Smooth muscle cell (in vitro differentiated cells): Measurements from ENCODE around the gene MOCS1. TPM values are rescaled to one million over a fixed set of nuclear protein-coding genes. Genes with fewer than 3 reads are reported as not detected.

Experiments used
- DNase-seq: peaks from one replicate; lab custom pipeline; 2025; ENCODE audit not compliant: unreplicated experiment; lab: John Stamatoyannopoulos, UW
- H2AFZ ChIP-seq: fragments of 200-600 bp; sonication (generic); 2 replicates; pipeline ENCODE4 v1.6.0; 2016; ENCODE audit warnings: antibody characterized with exemption, low read depth, mild to moderate bottlenecking
- H3F3A ChIP-seq: fragments of 200-600 bp; sonication (generic); 2 replicates; pipeline ENCODE4 v1.6.0; 2017; ENCODE audit warnings: antibody characterized with exemption, low read depth
- H3K27ac ChIP-seq: fragments of 200-600 bp; sonication (generic); 2 replicates; pipeline ENCODE4 v1.5.1; 2016; ENCODE audit warnings: low read depth, mild to moderate bottlenecking
- H3K27me3 ChIP-seq: fragments of 200-600 bp; sonication (generic); 2 replicates; pipeline ENCODE4 v1.6.1; 2016; ENCODE audit warnings: low read depth, mild to moderate bottlenecking
- H3K36me3 ChIP-seq: fragments of 200-600 bp; sonication (generic); 2 replicates; pipeline ENCODE4 v1.5.1; 2016; ENCODE audit warnings: low read depth
- H3K4me1 ChIP-seq: fragments of 200-600 bp; sonication (generic); 2 replicates; pipeline ENCODE4 v1.5.1; 2016; ENCODE audit warnings: low read depth
- H3K4me2 ChIP-seq: fragments of 200-600 bp; sonication (generic); 2 replicates; pipeline ENCODE4 v1.6.0; 2016; ENCODE audit warnings: mild to moderate bottlenecking
- H3K4me3 ChIP-seq: fragments of 200-600 bp; sonication (generic); 2 replicates; pipeline ENCODE4 v1.5.1; 2016; ENCODE audit warnings: mild to moderate bottlenecking
- H3K79me2 ChIP-seq: fragments of 200-600 bp; sonication (generic); 2 replicates; pipeline ENCODE4 v1.6.0; 2016; ENCODE audit warnings: low read depth, mild to moderate bottlenecking
- H3K9ac ChIP-seq: fragments of 200-600 bp; sonication (generic); 2 replicates; pipeline ENCODE4 v1.6.0; 2016; ENCODE audit warnings: low read depth
- H3K9me3 ChIP-seq: fragments of 200-600 bp; sonication (generic); replicated peaks from 2 replicates; pipeline ENCODE4 v1.5.1; 2016; ENCODE audit warnings: low read depth
- H4K20me1 ChIP-seq: fragments of 200-600 bp; sonication (generic); 2 replicates; pipeline ENCODE4 v1.6.0; 2016; ENCODE audit warnings: low read depth
- WGBS: methylation state at CpG from one replicate; pipeline ENCODE4 v1.1.7; 2016; ENCODE audit warnings: low lambda C conversion rate; 5-methylcytosine and 5-hydroxymethylcytosine counted together
- polyA plus RNA-seq: library from polyadenylated mRNA; unstranded; fragments of >200 nt; fragmentation: Nextera tagmentation; extraction: Ambion mirVana; gene quantifications from 2 replicates; pipeline ENCODE4 v1.2.1, GENCODE V29; 2016
- total RNA-seq: library from RNA; depleted of rRNA; stranded (reverse); fragments of >200 nt; gene quantifications from 2 replicates; pipeline ENCODE4 v1.2.3, GENCODE V29; 2014
- TF ChIP-seq, protein P1 (sequence below): fragments of 200-600 bp; sonication (generic); IDR thresholded peaks from 2 replicates; pipeline ENCODE4 v1.5.1; 2017; ENCODE audit warnings: borderline replicate concordance, mild to moderate bottlenecking, antibody characterized with exemption; ENCODE audit not compliant: insufficient read depth, poor library complexity, severe bottlenecking

The MOCS1 gene
- total and polyA plus RNA-seq, 2 experiments from 2014 or later = 7.7 to 12.1 TPM

DNA sequence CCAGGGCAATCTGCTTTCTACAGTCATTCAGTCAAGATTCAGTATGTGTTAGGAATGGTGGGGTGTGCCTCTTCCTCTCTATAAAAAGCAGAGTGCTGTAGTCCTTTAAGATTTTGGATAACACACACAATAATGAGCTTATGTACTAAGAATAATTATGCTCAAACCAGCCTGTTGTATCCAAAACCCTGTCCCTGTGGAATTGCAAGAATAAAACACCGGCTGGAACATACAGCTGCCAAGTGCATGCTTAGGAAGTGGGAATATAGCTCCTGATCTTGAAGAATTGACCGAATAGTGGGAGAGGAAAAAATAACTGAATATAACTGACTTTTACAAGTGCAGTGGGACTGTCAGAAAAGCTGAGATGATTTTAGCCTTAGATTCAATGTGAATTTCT, 979 bp upstream of the MOCS1 start:
- no peaks in the 10 kb centered on the region for H3K36me3 ChIP-seq
- no peak for DNase-seq

GRCh38 chr6:39933669-39934130, 562 bp downstream of the MOCS1 start:
- Histone ChIP-seq H4K20me1 (no peaks in the 10 kb centered on the region), H3F3A (no peaks in the 10 kb centered on the region), H3K79me2 (no peaks in the 10 kb centered on the region), H3K9me3 (no peaks in the 10 kb centered on the region), H3K27me3 (no peaks in the 10 kb centered on the region), H3K27ac (no peak overlapping the region), H3K4me1 (peaks cover 6% of the 10 kb centered on the region), H3K4me2 (peak overlapping the region; percentile 89), H2AFZ (peak overlapping the region; percentile 96), H3K4me3 (peak overlapping the region; percentile 88), H3K36me3 (no peaks in the 10 kb centered on the region), H3K9ac (peak overlapping the region; percentile 48)
- TF ChIP-seq, protein P1, sequence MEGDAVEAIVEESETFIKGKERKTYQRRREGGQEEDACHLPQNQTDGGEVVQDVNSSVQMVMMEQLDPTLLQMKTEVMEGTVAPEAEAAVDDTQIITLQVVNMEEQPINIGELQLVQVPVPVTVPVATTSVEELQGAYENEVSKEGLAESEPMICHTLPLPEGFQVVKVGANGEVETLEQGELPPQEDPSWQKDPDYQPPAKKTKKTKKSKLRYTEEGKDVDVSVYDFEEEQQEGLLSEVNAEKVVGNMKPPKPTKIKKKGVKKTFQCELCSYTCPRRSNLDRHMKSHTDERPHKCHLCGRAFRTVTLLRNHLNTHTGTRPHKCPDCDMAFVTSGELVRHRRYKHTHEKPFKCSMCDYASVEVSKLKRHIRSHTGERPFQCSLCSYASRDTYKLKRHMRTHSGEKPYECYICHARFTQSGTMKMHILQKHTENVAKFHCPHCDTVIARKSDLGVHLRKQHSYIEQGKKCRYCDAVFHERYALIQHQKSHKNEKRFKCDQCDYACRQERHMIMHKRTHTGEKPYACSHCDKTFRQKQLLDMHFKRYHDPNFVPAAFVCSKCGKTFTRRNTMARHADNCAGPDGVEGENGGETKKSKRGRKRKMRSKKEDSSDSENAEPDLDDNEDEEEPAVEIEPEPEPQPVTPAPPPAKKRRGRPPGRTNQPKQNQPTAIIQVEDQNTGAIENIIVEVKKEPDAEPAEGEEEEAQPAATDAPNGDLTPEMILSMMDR = no peak
- 24% methylated on average over 9 of the region's 9 CpGs for WGBS
- DNase-seq = no peak

More for the DNA sequence above, 979 bp upstream of the MOCS1 start:
- Histone ChIP-seq H2AFZ (no peak overlapping the region), H3K27me3 (no peaks in the 10 kb centered on the region), H3K9ac (no peak overlapping the region), H3K4me2 (no peak overlapping the region), H3F3A (no peaks in the 10 kb centered on the region), H3K27ac (no peak overlapping the region), H3K9me3 (no peaks in the 10 kb centered on the region), H3K4me1 (peaks cover 6% of the 10 kb centered on the region), H4K20me1 (no peaks in the 10 kb centered on the region), H3K79me2 (no peaks in the 10 kb centered on the region), H3K4me3 (no peak overlapping the region)
- TF ChIP-seq, protein P1 = no peak
- 93% methylated on average over 2 of the region's 2 CpGs for WGBS

DNA sequence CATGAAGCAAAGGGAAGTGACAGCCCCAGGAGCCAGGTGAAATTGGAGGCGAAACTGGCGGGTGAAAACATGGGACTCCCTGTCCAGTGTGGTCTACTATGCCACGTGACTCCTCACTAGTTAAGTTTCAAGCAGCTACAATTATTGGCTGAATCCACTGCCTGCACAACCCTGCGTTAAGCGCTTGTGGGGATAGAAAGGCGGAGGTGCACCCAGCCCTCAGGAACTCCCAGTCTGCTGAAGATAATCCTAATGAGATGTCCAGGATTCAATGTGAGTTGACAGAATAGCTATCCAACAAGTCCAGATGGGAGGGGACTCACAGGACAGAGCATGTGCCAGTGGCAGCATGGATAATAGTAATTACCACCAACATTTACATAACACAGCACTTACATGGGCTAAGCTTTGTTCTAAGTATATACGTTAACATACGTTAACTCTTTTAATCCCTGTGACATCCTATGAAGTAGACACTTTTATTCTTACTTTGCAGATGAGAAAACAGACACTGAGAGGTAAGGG, 1.8 kb downstream of the MOCS1 start:
- no peaks in the 10 kb centered on the region for H4K20me1 ChIP-seq
- H2AFZ ChIP-seq = no peak overlapping the region
- no peaks in the 10 kb centered on the region for H3K79me2 ChIP-seq
- TF ChIP-seq, protein P1 = no peak
- no peak for DNase-seq
- H3K27ac ChIP-seq = no peak overlapping the region
- H3K36me3 ChIP-seq = no peaks in the 10 kb centered on the region
- WGBS = 96% methylated on average over 8 of the region's 8 CpGs
- peaks cover 6% of the 10 kb centered on the region for H3K4me1 ChIP-seq
- no peak overlapping the region for H3K4me2 ChIP-seq
- H3K9ac ChIP-seq = no peak overlapping the region
- no peaks in the 10 kb centered on the region for H3K27me3 ChIP-seq
- no peaks in the 10 kb centered on the region for H3K9me3 ChIP-seq
- H3F3A ChIP-seq = no peaks in the 10 kb centered on the region
- no peak overlapping the region for H3K4me3 ChIP-seq

- H4K20me1 ChIP-seq = no peaks in the 10 kb centered on the region
- no peaks in the 10 kb centered on the region for H3F3A ChIP-seq
- H3K79me2 ChIP-seq = no peaks in the 10 kb centered on the region
- H3K4me2 ChIP-seq = no peak overlapping the region
- peaks cover 6% of the 10 kb centered on the region for H3K4me1 ChIP-seq
- H3K27ac ChIP-seq = no peak overlapping the region
- H3K27me3 ChIP-seq = no peaks in the 10 kb centered on the region
- no peak for DNase-seq
- no peak overlapping the region for H2AFZ ChIP-seq
- no peaks in the 10 kb centered on the region for H3K36me3 ChIP-seq
- 100% methylated on average over 1 of the region's 1 CpG for WGBS
- no peak overlapping the region for H3K4me3 ChIP-seq
- no peaks in the 10 kb centered on the region for H3K9me3 ChIP-seq
- no peak overlapping the region for H3K9ac ChIP-seq
- TF ChIP-seq, protein P1 = no peak
Measured at GRCh38 chr6:39931607-39932006, 2.7 kb downstream of the MOCS1 start.
